ENCODE measurements around the gene BCL2L2. TPM values are rescaled to one million over a fixed set of nuclear protein-coding genes. Genes with fewer than 3 reads are reported as not detected.

Gene BCL2L2
- total RNA-seq, 1 donor from 2014 or later, result 53.0 TPM

DNA sequence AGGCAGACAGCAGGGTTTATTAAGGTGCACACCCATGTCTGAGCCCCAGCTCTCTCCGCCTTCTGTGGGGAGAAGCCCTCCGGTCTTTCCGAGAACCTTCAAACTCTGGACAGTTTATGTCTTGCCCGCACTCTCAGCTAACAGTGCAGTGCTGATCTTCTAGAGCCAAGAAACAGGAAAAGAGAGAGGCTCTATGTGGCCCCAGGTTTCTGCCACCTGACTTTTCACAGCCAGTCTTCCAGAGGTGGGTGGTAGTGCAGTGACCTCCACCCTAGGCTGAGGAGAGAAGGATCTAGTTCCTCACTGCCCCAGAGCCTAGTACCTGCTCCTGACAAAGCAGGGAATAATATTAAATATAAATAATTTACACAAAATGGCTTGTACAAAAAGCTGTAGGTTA, 50.0 kb downstream of the BCL2L2 start:
- intact Hi-C loops (cut with DNase I), result no loop called here
- no peak for DNase-seq

DNA sequence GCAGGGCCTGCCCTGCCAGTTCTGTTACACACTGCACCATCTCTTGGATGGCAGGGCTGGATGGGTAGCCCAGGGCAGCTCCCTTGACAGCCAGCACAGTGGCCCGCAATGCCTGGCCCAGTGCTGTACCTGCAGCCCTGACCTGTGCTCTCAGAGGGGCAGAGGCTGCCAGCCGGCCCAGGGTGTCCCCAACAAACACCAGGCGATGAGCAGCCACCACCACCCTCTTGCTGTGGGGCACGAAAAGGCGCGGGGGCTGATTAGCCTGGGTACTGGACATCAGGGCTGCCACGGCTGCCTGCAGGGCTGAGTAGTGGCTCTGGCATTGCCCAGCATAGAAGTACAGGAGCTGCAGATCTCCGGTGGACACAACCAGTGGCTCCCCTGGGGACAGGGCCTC, 50.6 kb downstream of the BCL2L2 start:
- DNase-seq, result no peak
- TF ChIP-seq, protein P1, sequence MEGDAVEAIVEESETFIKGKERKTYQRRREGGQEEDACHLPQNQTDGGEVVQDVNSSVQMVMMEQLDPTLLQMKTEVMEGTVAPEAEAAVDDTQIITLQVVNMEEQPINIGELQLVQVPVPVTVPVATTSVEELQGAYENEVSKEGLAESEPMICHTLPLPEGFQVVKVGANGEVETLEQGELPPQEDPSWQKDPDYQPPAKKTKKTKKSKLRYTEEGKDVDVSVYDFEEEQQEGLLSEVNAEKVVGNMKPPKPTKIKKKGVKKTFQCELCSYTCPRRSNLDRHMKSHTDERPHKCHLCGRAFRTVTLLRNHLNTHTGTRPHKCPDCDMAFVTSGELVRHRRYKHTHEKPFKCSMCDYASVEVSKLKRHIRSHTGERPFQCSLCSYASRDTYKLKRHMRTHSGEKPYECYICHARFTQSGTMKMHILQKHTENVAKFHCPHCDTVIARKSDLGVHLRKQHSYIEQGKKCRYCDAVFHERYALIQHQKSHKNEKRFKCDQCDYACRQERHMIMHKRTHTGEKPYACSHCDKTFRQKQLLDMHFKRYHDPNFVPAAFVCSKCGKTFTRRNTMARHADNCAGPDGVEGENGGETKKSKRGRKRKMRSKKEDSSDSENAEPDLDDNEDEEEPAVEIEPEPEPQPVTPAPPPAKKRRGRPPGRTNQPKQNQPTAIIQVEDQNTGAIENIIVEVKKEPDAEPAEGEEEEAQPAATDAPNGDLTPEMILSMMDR (IDR thresholded peaks at IDR 0.05), result no peak
- ATAC-seq, result no peak

More for the DNA sequence above, 50.0 kb downstream of the BCL2L2 start:
- Histone ChIP-seq H3K36me3 (no peaks in the 10 kb centered on the region), H3K27ac (no peak overlapping the region), H3K27me3 (peaks cover 16% of the 10 kb centered on the region), H3K4me3 (no peak overlapping the region), H3K9me3 (no peaks in the 10 kb centered on the region), H3K4me1 (peaks cover 5% of the 10 kb centered on the region)
- no peak for ATAC-seq
- TF ChIP-seq, protein P1 (IDR thresholded peaks at IDR 0.05), result no peak

DNA sequence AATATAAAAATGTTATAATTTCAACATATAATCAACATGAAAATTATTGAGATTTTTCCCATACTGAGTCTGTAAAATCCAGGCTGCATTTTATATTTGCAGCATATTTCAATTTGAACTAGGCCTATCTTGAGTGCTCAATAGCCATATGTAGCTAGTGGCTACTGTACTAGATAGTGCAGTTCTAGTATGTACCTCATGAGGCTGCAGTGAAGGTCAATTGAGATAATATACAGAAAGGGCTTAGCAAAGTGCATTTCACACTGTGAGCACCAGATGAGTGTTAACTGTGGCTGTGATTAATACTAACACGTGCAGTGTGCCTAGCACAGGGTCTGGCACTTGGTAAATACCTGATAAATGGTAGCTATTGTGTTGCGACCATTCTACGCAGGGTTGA, 51.4 kb downstream of the BCL2L2 start:
- H3K4me1 ChIP-seq, result peaks cover under 1% of the 10 kb centered on the region
- DNase-seq (no peak), ATAC-seq (no peak)
- H3K36me3 ChIP-seq, result no peaks in the 10 kb centered on the region
- peaks cover 4% of the 10 kb centered on the region for H3K27me3 ChIP-seq
- H3K27ac ChIP-seq, result no peak overlapping the region
- TF ChIP-seq, protein P1 (IDR thresholded peaks at IDR 0.05), result no peak
- intact Hi-C loops (cut with DNase I), result no loop called here
- H3K4me3 ChIP-seq, result no peak overlapping the region
- H3K9me3 ChIP-seq, result no peaks in the 10 kb centered on the region

More for the DNA sequence above, 50.6 kb downstream of the BCL2L2 start:
- intact Hi-C loops (cut with DNase I), result no loop called here
- H3K9me3 ChIP-seq, result no peaks in the 10 kb centered on the region
- H3K27me3 ChIP-seq, result peaks cover 10% of the 10 kb centered on the region
- no peak overlapping the region for H3K4me3 ChIP-seq
- no peaks in the 10 kb centered on the region for H3K36me3 ChIP-seq
- H3K27ac ChIP-seq, result no peak overlapping the region
- H3K4me1 ChIP-seq, result no peaks in the 10 kb centered on the region

DNA sequence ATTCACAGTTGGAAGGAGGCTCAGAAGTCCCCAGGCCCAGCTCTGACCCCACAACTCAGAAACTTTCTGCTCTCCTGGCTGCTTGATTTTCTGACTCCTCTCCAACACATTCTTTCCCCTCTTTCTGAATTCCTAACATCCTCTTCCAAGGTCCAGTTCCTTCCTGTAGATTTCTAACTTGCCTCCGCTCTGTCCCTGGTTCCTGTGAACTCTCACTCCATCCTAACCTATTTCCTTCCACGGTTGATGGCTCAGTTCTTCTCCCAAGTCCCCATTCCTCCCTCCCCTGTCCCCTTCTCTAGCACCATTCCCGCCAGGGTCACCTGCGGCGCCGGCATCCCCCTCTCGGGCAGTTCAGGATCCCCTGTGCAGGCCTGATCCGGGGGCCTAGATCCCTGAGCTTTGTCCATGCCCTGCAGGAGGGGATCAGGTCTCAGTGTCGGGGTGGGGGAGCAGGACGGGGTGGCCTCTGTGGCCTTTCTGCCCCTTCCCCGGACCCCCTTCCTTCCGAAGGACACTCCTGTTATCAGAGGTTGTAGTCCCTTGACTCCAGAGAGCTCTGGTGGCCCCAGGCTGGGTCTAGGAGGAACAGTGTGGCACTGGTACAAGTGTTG, 52.0 kb downstream of the BCL2L2 start:
- H3K27me3 ChIP-seq, result no peaks in the 10 kb centered on the region
- H3K9me3 ChIP-seq, result no peaks in the 10 kb centered on the region
- H3K4me3 ChIP-seq, result no peak overlapping the region
- TF ChIP-seq, protein P1 (IDR thresholded peaks at IDR 0.05), result no peak
- intact Hi-C loops (cut with DNase I), result no loop called here
- no peaks in the 10 kb centered on the region for H3K36me3 ChIP-seq
- no peak for ATAC-seq
- H3K4me1 ChIP-seq, result peaks cover 6% of the 10 kb centered on the region
- no peak overlapping the region for H3K27ac ChIP-seq
- no peak for DNase-seq

DNA sequence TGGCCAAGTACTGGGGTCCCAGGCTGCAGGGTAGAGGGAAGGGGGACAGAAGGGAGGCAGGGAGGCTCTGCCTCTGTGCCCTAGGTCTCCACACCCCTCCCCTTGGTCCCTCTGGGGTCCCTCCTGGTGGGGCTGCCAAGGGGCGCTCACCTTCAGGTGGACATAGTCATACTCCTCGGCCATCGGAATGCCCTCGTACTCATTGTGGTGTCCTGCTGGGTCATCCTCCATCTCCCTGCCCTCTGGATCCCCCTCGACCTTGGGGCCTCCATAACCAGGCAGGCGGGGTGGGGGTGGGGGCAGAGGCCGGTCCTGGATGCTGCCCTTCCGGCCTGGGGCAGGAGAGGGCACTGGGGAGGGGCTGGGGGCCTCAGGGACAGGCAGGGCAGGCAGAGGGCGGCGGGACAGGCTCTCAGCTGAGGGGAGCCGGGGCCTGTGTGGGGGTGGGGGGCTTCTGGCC, 52.6 kb downstream of the BCL2L2 start:
- TF ChIP-seq, protein P1 (IDR thresholded peaks at IDR 0.05), result no peak
- Histone ChIP-seq H3K27ac (no peak overlapping the region), H3K4me3 (no peak overlapping the region), H3K4me1 (peaks cover 12% of the 10 kb centered on the region), H3K27me3 (no peaks in the 10 kb centered on the region), H3K36me3 (no peaks in the 10 kb centered on the region), H3K9me3 (no peaks in the 10 kb centered on the region)
- intact Hi-C loops (cut with DNase I), result no loop called here
- DNase-seq (no peak), ATAC-seq (no peak)
